Measurements from ENCODE around the gene LGALS7B. TPM values are rescaled to one million over a fixed set of nuclear protein-coding genes. Genes with fewer than 3 reads are reported as not detected.
"Not testable (repeated sequence)": the region's sequence is repeated elsewhere in the genome, so short reads cannot be mapped to it uniquely, and the experiment has no call there.

LGALS7B gene
- total RNA-seq, 1 donor from 2014 or later = not detected

GRCh38 chr19:38796154-38796553, 7.2 kb downstream of the LGALS7B start:
- DNase-seq (ENCODE audit: low read depth in 2 of 2) = no peak

- not testable (repeated sequence) for DNase-seq (ENCODE audit: low read depth in 2 of 2)
Measured at GRCh38 chr19:38797781-38798180, 8.8 kb downstream of the LGALS7B start.

DNA sequence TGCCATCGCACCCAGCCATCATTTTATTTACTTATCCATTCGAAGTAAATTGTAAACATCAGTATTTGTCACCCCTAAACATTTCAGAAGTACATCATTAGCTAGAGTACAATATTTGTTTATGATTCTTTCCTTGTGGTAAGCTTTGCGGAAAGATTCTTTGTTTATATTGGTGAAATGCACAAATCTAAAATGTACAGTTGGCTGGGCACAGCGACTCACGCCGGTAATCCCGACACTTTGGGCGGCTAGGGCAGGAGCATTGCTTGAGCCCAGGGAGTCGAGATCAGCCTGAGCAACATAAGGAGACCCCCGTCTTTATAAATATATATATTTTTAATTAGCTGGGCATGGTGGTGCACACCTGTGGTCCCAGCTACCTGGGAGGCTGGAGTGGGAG, 10.1 kb downstream of the LGALS7B start:
- no peak for DNase-seq (ENCODE audit: low read depth in 2 of 2)

GRCh38 chr19:38800577-38801347, 11.8 kb downstream of the LGALS7B start:
- no peak for DNase-seq (ENCODE audit: low read depth in 2 of 2)

- no peak for DNase-seq (ENCODE audit: low read depth in 2 of 2)
Measured at GRCh38 chr19:38801359-38802095, 12.5 kb downstream of the LGALS7B start.

- DNase-seq (ENCODE audit: low read depth in 2 of 2) = no peak
Measured at GRCh38 chr19:38803543-38803942, 14.5 kb downstream of the LGALS7B start.

DNA sequence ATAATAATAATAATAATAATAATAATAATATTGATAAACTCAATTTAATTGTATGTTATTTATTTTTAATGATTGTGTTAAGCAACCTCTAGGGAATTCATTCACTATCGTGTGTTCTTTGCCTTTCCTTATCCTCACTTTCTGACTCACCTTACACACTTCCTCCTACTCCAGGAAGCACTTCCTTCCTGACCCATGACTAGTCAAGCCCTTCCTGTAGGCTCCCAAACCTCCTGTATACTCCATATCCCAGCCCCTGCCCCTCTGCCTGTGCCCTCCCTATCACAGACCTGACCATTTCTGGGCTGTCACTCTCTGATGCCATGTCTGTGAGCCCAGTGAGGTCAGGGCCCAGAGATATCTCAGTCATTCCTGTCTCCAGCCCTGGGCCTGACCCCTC, 16.2 kb downstream of the LGALS7B start:
- DNase-seq (ENCODE audit: low read depth in 2 of 2) = peak; percentile 19 to 59

- no peak for DNase-seq (ENCODE audit: low read depth in 2 of 2)
Measured at GRCh38 chr19:38806371-38806770, 17.4 kb downstream of the LGALS7B start.

DNA sequence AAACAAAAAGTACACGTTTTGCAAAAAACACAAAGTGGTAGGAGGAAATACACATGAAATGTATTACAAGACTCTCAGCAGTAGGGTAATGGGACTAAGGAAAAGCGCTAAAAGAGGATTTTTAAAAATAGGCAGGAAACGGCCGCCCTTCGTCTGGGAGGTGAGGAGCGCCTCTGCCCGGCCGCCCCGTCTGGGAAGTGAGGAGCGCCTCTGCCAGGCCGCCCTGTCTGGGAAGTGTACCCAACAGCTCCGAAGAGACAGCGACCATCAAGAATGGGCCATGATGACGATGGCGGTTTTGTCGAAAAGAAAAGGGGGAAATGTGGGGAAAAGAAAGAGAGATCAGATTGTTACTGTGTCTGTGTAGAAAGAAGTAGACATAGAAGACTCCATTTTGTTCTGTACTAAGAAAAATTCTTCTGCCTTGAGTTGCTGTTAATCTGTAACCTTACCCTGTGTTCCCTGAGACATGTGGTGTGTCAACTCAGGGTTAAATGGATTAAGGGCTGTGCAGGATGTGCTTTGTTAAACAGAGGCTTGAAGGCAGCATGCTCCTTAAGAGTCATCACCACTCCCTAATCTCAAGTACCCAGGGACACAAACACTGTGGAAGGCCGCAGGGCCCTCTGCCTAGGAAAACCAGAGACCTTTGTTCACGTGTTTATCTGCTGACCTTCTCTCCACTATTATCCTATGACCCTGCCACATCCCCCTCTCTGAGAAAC, 18.5 kb downstream of the LGALS7B start:
- not testable (repeated sequence) for DNase-seq (ENCODE audit: low read depth in 2 of 2)

- DNase-seq (ENCODE audit: low read depth in 2 of 2) = no peak
Measured at GRCh38 chr19:38808741-38809140, 19.7 kb downstream of the LGALS7B start.

- no peak for DNase-seq (ENCODE audit: low read depth in 2 of 2)
Measured at GRCh38 chr19:38809592-38810252, 20.7 kb downstream of the LGALS7B start.

- no peak for DNase-seq (ENCODE audit: low read depth in 2 of 2)
Measured at GRCh38 chr19:38812009-38812840, 23.2 kb downstream of the LGALS7B start.

DNA sequence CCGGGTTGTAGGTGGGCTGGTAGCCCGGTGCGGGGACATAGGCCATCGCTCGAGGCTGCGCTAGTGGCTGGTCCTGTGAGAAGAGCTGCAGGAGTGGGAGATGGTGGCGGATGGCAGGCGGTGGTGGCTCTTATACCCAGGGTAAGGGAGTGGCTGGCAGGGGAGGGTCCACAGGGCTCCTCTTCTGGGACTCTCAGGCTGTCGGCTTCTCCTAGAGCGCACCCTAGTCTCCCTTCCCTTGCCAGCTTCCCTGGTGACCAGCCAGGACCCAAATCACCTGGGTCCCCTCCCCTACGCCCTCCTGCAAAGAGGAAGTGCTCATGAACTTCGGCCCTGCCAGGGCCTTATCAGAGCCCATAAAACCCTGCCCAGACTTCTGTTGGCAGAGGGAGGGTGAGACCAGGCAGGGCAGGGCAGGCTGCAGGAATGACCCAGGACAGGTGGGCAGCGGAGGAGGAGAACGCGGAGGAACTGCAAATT, 23.9 kb downstream of the LGALS7B start, which contains the start of gene LGALS4:
Gene LGALS4 (minus strand): TSS at position 105 of the 480 bp plus-strand sequence. CDS start 59 bp downstream, at position 46.
- DNase-seq (ENCODE audit: low read depth in 2 of 2) = no peak

DNA sequence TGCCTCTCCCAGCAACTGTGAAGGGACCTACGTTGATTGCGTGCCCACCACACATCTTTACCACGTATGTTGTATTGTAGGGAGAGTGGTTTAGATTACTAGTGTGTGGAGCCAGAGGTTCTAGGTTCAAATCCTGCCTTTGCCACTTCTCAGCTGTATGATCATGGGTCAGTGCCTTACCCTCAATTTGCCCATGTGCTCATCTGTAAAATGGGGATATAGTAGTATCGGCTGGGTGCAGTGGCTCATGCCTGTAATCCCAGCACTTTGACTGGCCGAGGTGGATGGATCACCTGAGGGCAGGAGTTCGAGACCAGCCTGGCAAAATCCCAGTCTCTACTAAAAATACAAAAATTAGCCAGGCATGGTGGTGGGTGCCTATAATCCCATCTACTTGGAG, 24.3 kb downstream of the LGALS7B start:
- DNase-seq (ENCODE audit: low read depth in 2 of 2) = no peak

- not testable (repeated sequence) for DNase-seq (ENCODE audit: low read depth in 2 of 2)
Measured at GRCh38 chr19:38813932-38814331, 24.9 kb downstream of the LGALS7B start.

- DNase-seq (ENCODE audit: low read depth in 2 of 2) = no peak
Measured at GRCh38 chr19:38815059-38816001, 26.3 kb downstream of the LGALS7B start.

GRCh38 chr19:38816131-38816750, 27.2 kb downstream of the LGALS7B start:
- no peak for DNase-seq (ENCODE audit: low read depth in 2 of 2)

- DNase-seq (ENCODE audit: low read depth in 2 of 2) = no peak
Measured at GRCh38 chr19:38817081-38817480, 28.1 kb downstream of the LGALS7B start.
